Vagina (tissue), 2 donors: ENCODE results near the gene CHST5. TPM values are rescaled to one million over a fixed set of nuclear protein-coding genes. Genes with fewer than 3 reads are reported as not detected.

Source experiments
- DNase-seq, 2 donors: peaks; one replicate each; pipeline ENCODE4 v3.0.0-alpha.2; 2017; ENCODE audit errors: extremely low spot score in 2 of 2
- H3K27ac ChIP-seq: fragments of 200-600 bp; sonication (generic); one replicate; pipeline ENCODE4 v1.5.1; 2019
- H3K27me3 ChIP-seq: fragments of 200-600 bp; sonication (generic); one replicate; pipeline ENCODE4 v1.5.1; 2019
- H3K36me3 ChIP-seq, 2 donors: fragments of 200-600 bp; sonication (generic); one replicate each; pipeline ENCODE4 v1.5.1; 2017 to 2019
- H3K4me1 ChIP-seq: fragments of 200-600 bp; sonication (generic); one replicate; pipeline ENCODE4 v1.5.1; 2019
- H3K4me3 ChIP-seq, 2 donors: fragments of 200-600 bp; sonication (generic); 1 replicate in 1 of 2; 2 replicates in 1 of 2; pipeline ENCODE4 v1.5.1; 2016 to 2019
- H3K9me3 ChIP-seq: fragments of 200-600 bp; sonication (generic); one replicate; pipeline ENCODE4 v1.5.1; 2019
- CTCF ChIP-seq, 3 experiments: fragments of 450-650 bp in 2 of 3; fragments of 200-600 bp in 1 of 3; sonication (generic) in 1 of 3; IDR thresholded peaks; one replicate each; pipeline ENCODE4 v1.5.1; 2017 to 2019; ENCODE audit warnings: antibody characterized with exemption in 3 of 3, mild to moderate bottlenecking in 2 of 3, moderate library complexity in 2 of 3
- POLR2A ChIP-seq, 2 donors: fragments of 450-650 bp; IDR thresholded peaks; one replicate each; pipeline ENCODE4 v1.6.1; 2017; ENCODE audit warnings: antibody characterized with exemption in 2 of 2, mild to moderate bottlenecking in 2 of 2, moderate library complexity in 2 of 2
- POLR2AphosphoS5 ChIP-seq, 2 donors: sonication (generic); formaldehyde crosslinking; IDR thresholded peaks; one replicate each; pipeline ENCODE4 v1.9.0; 2017; ENCODE audit warnings: antibody characterized with exemption in 2 of 2, mild to moderate bottlenecking in 2 of 2, low read depth in 1 of 2; ENCODE audit not compliant: insufficient read depth in 1 of 2
- intact Hi-C: fragments of 100-400 bp; cut with DNase I; formaldehyde crosslinking; loops from one replicate; pipeline ENCODE4 v1.15.1; 2023
- total RNA-seq: library from RNA; depleted of rRNA; stranded (reverse); fragments of >200 nt; gene quantifications from one replicate; pipeline ENCODE4 v1.2.3, GENCODE V29; 2016

Gene CHST5
- total RNA-seq, 1 donor from 2014 or later, result not detected

GRCh38 chr16:75559564-75560372, 23.9 kb upstream of the CHST5 start:
- no peak overlapping the region for H3K27ac ChIP-seq
- H3K27me3 ChIP-seq, result no peaks in the 10 kb centered on the region
- no peak overlapping the region for H3K4me3 ChIP-seq
- H3K9me3 ChIP-seq, result no peaks in the 10 kb centered on the region
- H3K4me1 ChIP-seq, result peaks cover 9% of the 10 kb centered on the region
- TF ChIP-seq CTCF (IDR thresholded peaks at IDR 0.05) (no peak), POLR2A (IDR thresholded peaks at IDR 0.05) (no peak)
- no peaks in the 10 kb centered on the region for H3K36me3 ChIP-seq
- intact Hi-C loops, result no loop called here
- DNase-seq, result no peak

- no peak for TF ChIP-seq CTCF (IDR thresholded peaks at IDR 0.05)
- TF ChIP-seq POLR2A (IDR thresholded peaks at IDR 0.05), result no peak
- no peak for TF ChIP-seq POLR2AphosphoS5 (IDR thresholded peaks at IDR 0.05; ENCODE audit: insufficient read depth in 1 of 2, low read depth in 1 of 2)
- H3K36me3 ChIP-seq, result no peaks in the 10 kb centered on the region
- intact Hi-C loops, result no loop called here
- H3K9me3 ChIP-seq, result no peaks in the 10 kb centered on the region
- no peak for DNase-seq
- peaks cover 9% of the 10 kb centered on the region for H3K4me1 ChIP-seq
- H3K27me3 ChIP-seq, result no peaks in the 10 kb centered on the region
- no peak overlapping the region for H3K4me3 ChIP-seq
- no peak overlapping the region for H3K27ac ChIP-seq
These were observed 23.0 kb upstream of the CHST5 start for GRCh38 chr16:75558846-75559401.

- H3K36me3 ChIP-seq, result no peaks in the 10 kb centered on the region
- no peak for DNase-seq
- no peak for TF ChIP-seq POLR2A (IDR thresholded peaks at IDR 0.05)
- TF ChIP-seq CTCF (IDR thresholded peaks at IDR 0.05), result no peak
- no peak for TF ChIP-seq POLR2AphosphoS5 (IDR thresholded peaks at IDR 0.05; ENCODE audit: insufficient read depth in 1 of 2, low read depth in 1 of 2)
- no peaks in the 10 kb centered on the region for H3K9me3 ChIP-seq
- intact Hi-C loops, result no loop called here
- H3K27ac ChIP-seq, result peak overlapping the region; percentile 80
- H3K4me1 ChIP-seq, result peaks cover 9% of the 10 kb centered on the region
- H3K4me3 ChIP-seq, result peak overlapping the region; percentile 61 to 80
- H3K27me3 ChIP-seq, result no peaks in the 10 kb centered on the region
These were observed 20.6 kb upstream of the CHST5 start for GRCh38 chr16:75556431-75556950.

DNA sequence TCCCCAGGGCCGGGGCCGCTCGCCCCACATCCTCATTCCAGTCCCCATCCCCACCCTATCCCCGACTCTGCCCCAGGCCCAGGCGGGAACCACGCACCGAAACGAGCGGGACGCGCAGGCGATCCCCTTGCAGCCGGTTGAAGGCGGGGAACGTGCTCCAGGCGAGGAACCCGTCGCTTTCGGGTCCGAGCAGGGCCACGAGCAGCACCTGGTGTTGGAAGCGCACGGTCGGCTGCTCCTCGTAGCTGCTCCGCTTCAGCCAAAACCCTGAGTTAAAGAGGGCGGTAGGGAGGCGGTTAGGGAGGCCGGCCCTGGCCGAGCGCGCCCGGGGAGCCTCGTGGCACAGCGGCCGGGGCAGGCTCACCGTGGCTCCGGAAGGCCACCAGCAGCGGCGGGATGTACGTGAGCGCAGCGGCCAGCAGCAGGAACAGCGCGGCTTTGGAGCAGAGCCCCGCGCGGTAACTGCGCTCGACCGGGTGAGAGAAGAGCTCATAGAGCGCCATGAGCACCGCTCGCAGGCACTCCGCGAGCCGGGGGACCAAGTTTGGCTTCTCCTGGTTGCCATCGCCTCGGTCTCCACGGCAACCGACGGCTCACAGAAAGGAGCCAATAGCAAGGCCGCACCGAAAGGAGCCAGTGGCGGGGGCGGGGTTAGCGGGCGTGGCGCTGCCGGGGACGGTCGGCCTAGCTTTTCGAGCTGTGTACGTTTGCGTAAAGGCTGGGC, 20.0 kb upstream of the CHST5 start, which contains the start of gene TMEM231:
TSS of gene TMEM231 (minus strand) at position 546 of the 724 bp plus-strand sequence. CDS start at position 503, 43 bp downstream.
- Histone ChIP-seq H3K36me3 (no peaks in the 10 kb centered on the region), H3K4me3 (peak within 1 kb of the TSS; percentile 61 to 80), H3K27me3 (no peaks in the 10 kb centered on the region), H3K4me1 (peaks cover 9% of the 10 kb centered on the region), H3K9me3 (no peaks in the 10 kb centered on the region), H3K27ac (peak within 1 kb of the TSS; percentile 80)
- peak in 1 of 2 donors; percentile 96 for DNase-seq
- no peak for TF ChIP-seq POLR2A (IDR thresholded peaks at IDR 0.05)
- no peak for TF ChIP-seq CTCF (IDR thresholded peaks at IDR 0.05)
- TF ChIP-seq POLR2AphosphoS5 (IDR thresholded peaks at IDR 0.05; ENCODE audit: insufficient read depth in 1 of 2, low read depth in 1 of 2), result peak; percentile 67 to 76
- intact Hi-C loops, result no loop called here
